ENCODE data around the gene BRMS1L.
"Not testable (repeated sequence)": the region's sequence is repeated elsewhere in the genome, so short reads cannot be mapped to it uniquely, and the experiment has no call there.

BRMS1L gene

GRCh38 chr14:35826218-35826951, at the start of gene BRMS1L:
Gene BRMS1L (plus strand): TSS chr14:35826338. CDS start chr14:35826517, 179 bp downstream.
- peak; percentile 98 for DNase-seq

GRCh38 chr14:35776823-35777222, 49.3 kb upstream of the BRMS1L start:
- DNase-seq = no peak

GRCh38 chr14:35777550-35777949, 48.6 kb upstream of the BRMS1L start:
- DNase-seq = not testable (repeated sequence)

- no peak for DNase-seq
These were observed 46.8 kb upstream of the BRMS1L start for GRCh38 chr14:35779368-35779767.

- DNase-seq = no peak
These were observed 42.4 kb upstream of the BRMS1L start for GRCh38 chr14:35783699-35784098.

- DNase-seq = no peak
These were observed 39.3 kb upstream of the BRMS1L start for GRCh38 chr14:35786856-35787255.

- no peak for DNase-seq
These were observed 36.5 kb upstream of the BRMS1L start for GRCh38 chr14:35789651-35790050.

GRCh38 chr14:35797796-35798195, 28.3 kb upstream of the BRMS1L start:
- DNase-seq = no peak

GRCh38 chr14:35806006-35806907, 19.9 kb upstream of the BRMS1L start:
- DNase-seq = no peak

GRCh38 chr14:35807131-35807961, 18.8 kb upstream of the BRMS1L start:
- DNase-seq = no peak

- no peak for DNase-seq
These were observed 18.0 kb upstream of the BRMS1L start for GRCh38 chr14:35808076-35808637.

- peak; percentile 94 for DNase-seq
These were observed 17.2 kb upstream of the BRMS1L start, which contains the start of gene RALGAPA1 for GRCh38 chr14:35808638-35809563. Gene RALGAPA1 (minus strand): TSS chr14:35809295. CDS start chr14:35808835, 460 bp downstream.

GRCh38 chr14:35809597-35809996, 16.5 kb upstream of the BRMS1L start:
- no peak for DNase-seq

GRCh38 chr14:35810963-35811362, 15.2 kb upstream of the BRMS1L start:
- DNase-seq = no peak

GRCh38 chr14:35814371-35815005, 11.7 kb upstream of the BRMS1L start:
- DNase-seq = peak; percentile 31

GRCh38 chr14:35818346-35819115, 7.6 kb upstream of the BRMS1L start:
- no peak for DNase-seq

GRCh38 chr14:35819591-35820540, 6.3 kb upstream of the BRMS1L start:
- no peak for DNase-seq

GRCh38 chr14:35821564-35822411, 4.3 kb upstream of the BRMS1L start:
- DNase-seq = peak; percentile 14
